Activated CD8-positive, alpha-beta T cell treated with anti-CD3 and anti-CD28 coated beads for 36 hours (primary cell): ENCODE measurements around the gene ITGB6. TPM values are rescaled to one million over a fixed set of nuclear protein-coding genes. Genes with fewer than 3 reads are reported as not detected.

Source experiments
- ATAC-seq: fragments of 200-7000 bp; cut with Tn5 transposase; one replicate; pipeline ENCODE4 v1.10.0; 2021; ENCODE audit warnings: mild to moderate bottlenecking, moderate library complexity
- CTCF ChIA-PET: fragments of 350-600 bp; sonication (Branson Sonifier 250); formaldehyde crosslinking; loops from one replicate; lab custom pipeline; 2021; ENCODE audit warnings: antibody characterized with exemption; lab: Charles Lee
- POLR2A ChIA-PET: fragments of 350-600 bp; sonication (Branson Sonifier 250); formaldehyde crosslinking; loops from one replicate; lab custom pipeline; 2021; ENCODE audit warnings: antibody characterized with exemption; lab: Charles Lee
- DNase-seq: peaks from one replicate; pipeline ENCODE4 v3.0.0-alpha.2; 2020
- H3K27ac Mint-ChIP-seq: one replicate; pipeline ENCODE4 v1.8.0; 2021; ENCODE audit warnings: mild to moderate bottlenecking, mixed read lengths
- H3K27me3 Mint-ChIP-seq: one replicate; pipeline ENCODE4 v1.8.0; 2021; ENCODE audit warnings: mixed read lengths
- H3K36me3 Mint-ChIP-seq: one replicate; pipeline ENCODE4 v1.8.0; 2021; ENCODE audit warnings: low read depth, mixed read lengths
- H3K4me1 Mint-ChIP-seq: one replicate; pipeline ENCODE4 v1.8.0; 2021; ENCODE audit warnings: low read depth, mixed read lengths
- H3K4me3 Mint-ChIP-seq: one replicate; pipeline ENCODE4 v1.8.0; 2021; ENCODE audit warnings: mild to moderate bottlenecking, moderate library complexity, mixed read lengths
- H3K9me3 Mint-ChIP-seq: one replicate; pipeline ENCODE4 v1.8.0; 2021; ENCODE audit warnings: mixed read lengths
- CTCF ChIP-seq: fragments of 200-600 bp; IDR thresholded peaks from one replicate; pipeline ENCODE4 v1.8.0; 2022; ENCODE audit warnings: antibody characterized with exemption, mild to moderate bottlenecking
- intact Hi-C: fragments of 100-400 bp; cut with micrococcal nuclease; formaldehyde crosslinking; loops from one replicate; pipeline ENCODE4 v1.10.0; 2022
- total RNA-seq, 2 experiments: library from RNA; stranded (reverse); gene quantifications; one replicate each; pipeline ENCODE4 v1.2.3, GENCODE V29; 2021

Gene ITGB6
- total RNA-seq, 2 experiments from 2014 or later, result not detected

- CTCF ChIA-PET, result interaction anchor here (1.4 kb wide), 1 partner anchor 31 kb away, joined by 4 read pairs; no protein-coding TSS in a partner anchor
- H3K9me3 Mint-ChIP-seq, result no peaks in the 10 kb centered on the region
- H3K27ac Mint-ChIP-seq, result no peak overlapping the region
- H3K36me3 Mint-ChIP-seq, result no peaks in the 10 kb centered on the region
- DNase-seq (no peak), ATAC-seq (no peak)
- intact Hi-C loops, result no loop called here
- H3K27me3 Mint-ChIP-seq, result peaks cover 6% of the 10 kb centered on the region
- POLR2A ChIA-PET, result no interaction called here
- no peaks in the 10 kb centered on the region for H3K4me1 Mint-ChIP-seq
- no peak overlapping the region for H3K4me3 Mint-ChIP-seq
- TF ChIP-seq CTCF, result no peak
Measured at GRCh38 chr2:160142472-160142871, 57.6 kb downstream of the ITGB6 start.

- H3K4me1 Mint-ChIP-seq, result no peaks in the 10 kb centered on the region
- H3K4me3 Mint-ChIP-seq, result no peak overlapping the region
- DNase-seq (no peak), ATAC-seq (no peak)
- H3K27me3 Mint-ChIP-seq, result peaks cover 6% of the 10 kb centered on the region
- intact Hi-C loops, result no loop called here
- no peak for TF ChIP-seq CTCF
- no peaks in the 10 kb centered on the region for H3K36me3 Mint-ChIP-seq
- POLR2A ChIA-PET, result interaction anchor here (1.7 kb wide), 1 partner anchor 77 kb away, joined by 4 read pairs; no protein-coding TSS in a partner anchor
- H3K27ac Mint-ChIP-seq, result no peak overlapping the region
- CTCF ChIA-PET, result interaction anchor here (1.0 to 1.6 kb wide), 3 partner anchors 31 to 35 kb away, joined by 3 to 6 read pairs (median 4); no protein-coding TSS in a partner anchor
- no peaks in the 10 kb centered on the region for H3K9me3 Mint-ChIP-seq
Measured at GRCh38 chr2:160141912-160142311, 58.2 kb downstream of the ITGB6 start.

- intact Hi-C loops, result no loop called here
- Mint-ChIP-seq H3K4me3 (no peak overlapping the region), H3K36me3 (no peaks in the 10 kb centered on the region), H3K9me3 (no peaks in the 10 kb centered on the region), H3K27me3 (peaks cover 6% of the 10 kb centered on the region), H3K4me1 (no peaks in the 10 kb centered on the region), H3K27ac (no peak overlapping the region)
- POLR2A ChIA-PET, result interaction anchor here (1.7 kb wide), 1 partner anchor 78 kb away, joined by 4 read pairs; no protein-coding TSS in a partner anchor
- no peak for TF ChIP-seq CTCF
- no peak for DNase-seq
- CTCF ChIA-PET, result interaction anchor here (1.0 to 1.6 kb wide), 3 partner anchors 31 to 34 kb away, joined by 3 to 6 read pairs (median 4); no protein-coding TSS in a partner anchor
- no peak for ATAC-seq
Measured at GRCh38 chr2:160141419-160141818, 58.7 kb downstream of the ITGB6 start.

- Mint-ChIP-seq H3K9me3 (no peaks in the 10 kb centered on the region), H3K27ac (no peak overlapping the region), H3K4me3 (no peak overlapping the region), H3K36me3 (no peaks in the 10 kb centered on the region), H3K4me1 (no peaks in the 10 kb centered on the region), H3K27me3 (peaks cover 4% of the 10 kb centered on the region)
- no peak for ATAC-seq
- TF ChIP-seq CTCF, result no peak
- ChIA-PET POLR2A (interaction anchor here (1.7 kb wide), 1 partner anchor 78 kb away, joined by 4 read pairs; no protein-coding TSS in a partner anchor), CTCF (interaction anchor here (1.1 to 1.6 kb wide), 2 partner anchors 30 to 144 kb away, joined by 3 to 6 read pairs; no protein-coding TSS in a partner anchor)
- intact Hi-C loops, result no loop called here
- no peak for DNase-seq
Measured at GRCh38 chr2:160140471-160140870, 59.6 kb downstream of the ITGB6 start.

- Mint-ChIP-seq H3K36me3 (no peaks in the 10 kb centered on the region), H3K9me3 (no peaks in the 10 kb centered on the region), H3K27ac (no peak overlapping the region), H3K4me1 (no peaks in the 10 kb centered on the region), H3K27me3 (peaks cover 2% of the 10 kb centered on the region), H3K4me3 (no peak overlapping the region)
- ChIA-PET POLR2A (interaction anchor here (0.6 kb wide), 1 partner anchor 38 kb away, joined by 3 read pairs; no protein-coding TSS in a partner anchor), CTCF (interaction anchor here (1.1 kb wide), 1 partner anchor 145 kb away, joined by 3 read pairs; no protein-coding TSS in a partner anchor)
- TF ChIP-seq CTCF, result no peak
- ATAC-seq (no peak), DNase-seq (no peak)
- intact Hi-C loops, result no loop called here
Measured at GRCh38 chr2:160139991-160140390, 60.1 kb downstream of the ITGB6 start.
